HepG2 (cell line): ENCODE results near the gene ZBTB8OS. TPM values are rescaled to one million over a fixed set of nuclear protein-coding genes. Genes with fewer than 3 reads are reported as not detected.

Experiments
- HIC2 ChIP-seq: sonication (generic); formaldehyde crosslinking; IDR thresholded peaks from 2 replicates; pipeline ENCODE4 v1.9.0; 2022; ENCODE audit warnings: low read depth, missing genetic modification reagents
- MAZ ChIP-seq, 2 experiments: sonication (generic) in 1 of 2; formaldehyde crosslinking in 1 of 2; IDR thresholded peaks; 2 replicates each; pipeline versions ENCODE4 v1.5.0 to v1.6.1; 2012 to 2020; ENCODE audit warnings: low read depth in 2 of 2, mild to moderate bottlenecking in 2 of 2, borderline replicate concordance in 1 of 2, improper control_type of control experiment in 1 of 2, low read length in 1 of 2, missing genetic modification reagents in 1 of 2, moderate library complexity in 1 of 2
- MYNN ChIP-seq: sonication (generic); formaldehyde crosslinking; IDR thresholded peaks from 2 replicates; pipeline ENCODE4 v1.4.0; 2020; ENCODE audit warnings: mild to moderate bottlenecking, low read depth, missing genetic modification reagents
- PATZ1 ChIP-seq: sonication (generic); formaldehyde crosslinking; IDR thresholded peaks from 2 replicates; pipeline ENCODE4 v1.4.0; 2020; ENCODE audit warnings: missing genetic modification reagents
- PHF8 ChIP-seq: sonication (generic); formaldehyde crosslinking; IDR thresholded peaks from 2 replicates; pipeline ENCODE4 v1.5.0; 2020; ENCODE audit warnings: missing genetic modification reagents
- SKIL ChIP-seq: sonication (generic); formaldehyde crosslinking; IDR thresholded peaks from 2 replicates; pipeline ENCODE4 v1.8.0; 2022; ENCODE audit warnings: missing genetic modification reagents, mild to moderate bottlenecking, moderate library complexity, borderline replicate concordance
- SNAPC2 ChIP-seq: sonication (generic); formaldehyde crosslinking; IDR thresholded peaks from 2 replicates; pipeline ENCODE4 v1.8.1; 2022; ENCODE audit warnings: mild to moderate bottlenecking, missing genetic modification reagents
- TCF7L2 ChIP-seq: IDR thresholded peaks from 2 replicates; pipeline ENCODE4 v1.6.1; 2011; ENCODE audit warnings: mild to moderate bottlenecking, low read depth, low read length, moderate library complexity
- ZBTB10 ChIP-seq: sonication (generic); formaldehyde crosslinking; IDR thresholded peaks from 2 replicates; pipeline ENCODE4 v1.4.0; 2020; ENCODE audit warnings: missing genetic modification reagents, borderline replicate concordance
- ZMAT3 ChIP-seq: sonication (generic); formaldehyde crosslinking; conservative IDR thresholded peaks from 2 replicates; pipeline ENCODE4 v1.7.0; 2021; ENCODE audit warnings: missing genetic modification reagents
- ZNF160 ChIP-seq: sonication (generic); formaldehyde crosslinking; IDR thresholded peaks from 2 replicates; pipeline ENCODE4 v1.8.0; 2022; ENCODE audit warnings: mild to moderate bottlenecking, inconsistent platforms, missing genetic modification reagents
- ZNF180 ChIP-seq: sonication (generic); formaldehyde crosslinking; IDR thresholded peaks from 2 replicates; pipeline ENCODE4 v1.4.0; 2020; ENCODE audit warnings: low read depth, missing genetic modification reagents, borderline replicate concordance
- ZNF503 ChIP-seq: sonication (generic); formaldehyde crosslinking; IDR thresholded peaks from 2 replicates; pipeline ENCODE4 v1.4.0; 2020; ENCODE audit warnings: missing genetic modification reagents
- ZNF530 ChIP-seq: sonication (generic); formaldehyde crosslinking; IDR thresholded peaks from 2 replicates; pipeline ENCODE4 v1.5.0; 2020; ENCODE audit warnings: low read depth, mild to moderate bottlenecking, missing genetic modification reagents
- ZNF761 ChIP-seq: sonication (generic); formaldehyde crosslinking; conservative IDR thresholded peaks from 2 replicates; pipeline ENCODE4 v1.4.0; 2020; ENCODE audit warnings: mild to moderate bottlenecking, missing genetic modification reagents
- ZNF816 ChIP-seq: sonication (generic); formaldehyde crosslinking; IDR thresholded peaks from 2 replicates; pipeline ENCODE4 v1.8.0; 2022; ENCODE audit warnings: missing genetic modification reagents, mild to moderate bottlenecking, borderline replicate concordance
- polyA plus RNA-seq, 8 experiments: library from polyadenylated mRNA; depleted of rRNA in 3 of 8; stranded (reverse) in 7 of 8; unstranded in 1 of 8; fragments of >200 nt; fragmentation: Illumina TruSeq in 4 of 8; extraction: Trizol in 4 of 8; gene quantifications; 2 replicates each; pipeline versions ENCODE4 v1.2.1 to v1.2.3, GENCODE V29; 2011 to 2016; ENCODE audit warnings: low read depth in 4 of 8, missing spikeins in 1 of 8, mixed read lengths in 1 of 8; ENCODE audit not compliant: insufficient read depth in 1 of 8
- total RNA-seq, 5 experiments: library from RNA; depleted of rRNA; stranded (reverse); fragments of >200 nt; fragmentation: Illumina TruSeq; extraction: Trizol; gene quantifications; 2 replicates each; pipeline ENCODE4 v1.2.3, GENCODE V29; 2016; ENCODE audit warnings: low read depth in 1 of 5

Gene ZBTB8OS
- total and polyA plus RNA-seq, 2 of the 13 experiments (the other 11 are each of a cell fraction or from before 2014, with no cell fraction given) = 57.7 to 84.8 TPM

GRCh38 chr1:32650752-32651460 is 556 bp upstream of the ZBTB8OS start, which contains the start of gene RBBP4 (continued):
- no peak for TF ChIP-seq TCF7L2
- TF ChIP-seq ZNF816 (CRISPR knock-in tag) = peak; percentile 95; the same call in 1 of the 2 replicates
- 0 out of 2 replicates have a peak, but pooled peaks have one; percentile 21 for TF ChIP-seq HIC2
- TF ChIP-seq MYNN (CRISPR knock-in tag) = no peak
- TF ChIP-seq PATZ1 = peak; percentile 98
- TF ChIP-seq MAZ (IDR thresholded peaks at IDR 0.05; ENCODE audit: borderline replicate concordance, low read depth, low read length) = peak; percentile 45; the same call in 1 of the 2 replicates
- TF ChIP-seq MAZ (CRISPR knock-in tag; IDR thresholded peaks at IDR 0.05; ENCODE audit: low read depth) = peak; percentile 91
- peak; percentile 53; the same call in 1 of the 2 replicates for TF ChIP-seq SNAPC2 (CRISPR knock-in tag)
- peak; percentile 87 for TF ChIP-seq ZNF160 (CRISPR knock-in tag)
- TF ChIP-seq ZNF761 (CRISPR knock-in tag) = peak; percentile 48; the same call in 1 of the 2 replicates
- TF ChIP-seq ZNF180 (CRISPR knock-in tag) = no peak
- peak; percentile 92 for TF ChIP-seq ZMAT3 (CRISPR knock-in tag)
- peak; percentile 71 for TF ChIP-seq ZNF503 (CRISPR knock-in tag)
- TF ChIP-seq PHF8 (CRISPR knock-in tag) = peak; percentile 98
- TF ChIP-seq SKIL = peak; percentile 80
- TF ChIP-seq ZNF530 (CRISPR knock-in tag) = no peak; the same call in 1 of the 2 replicates
- TF ChIP-seq ZBTB10 = peak; percentile 71; the same call in 1 of the 2 replicates
